GM21447 (cell line): ENCODE data around the gene PANK2.

ENCODE experiments used
- ATAC-seq: cut with Tn5 transposase; IDR thresholded peaks from one replicate; pipeline ENCODE4 v1.9.1; 2021; ENCODE audit not compliant: unreplicated experiment

The PANK2 gene

DNA sequence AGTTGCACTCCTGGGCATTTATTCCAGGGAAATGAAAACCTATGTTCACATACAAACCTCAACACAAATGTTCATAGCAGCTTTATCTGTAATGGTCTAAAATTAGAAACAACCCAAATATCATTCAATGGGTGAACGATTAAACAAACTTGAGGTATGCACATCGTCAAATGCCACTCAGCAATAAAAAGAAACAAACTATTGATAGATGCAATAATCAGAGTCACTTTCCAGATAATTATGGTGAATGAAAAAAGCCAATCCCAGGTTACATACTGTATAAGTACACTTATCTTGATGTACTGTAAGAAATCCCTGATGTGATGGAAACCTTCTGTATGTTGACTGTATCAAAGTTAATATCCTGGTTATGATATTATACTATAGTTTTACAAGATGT is 87.3 kb downstream of the PANK2 start:
- no peak for ATAC-seq
